Measurements from ENCODE around the gene HDAC10.

- TF ChIP-seq, protein P1, sequence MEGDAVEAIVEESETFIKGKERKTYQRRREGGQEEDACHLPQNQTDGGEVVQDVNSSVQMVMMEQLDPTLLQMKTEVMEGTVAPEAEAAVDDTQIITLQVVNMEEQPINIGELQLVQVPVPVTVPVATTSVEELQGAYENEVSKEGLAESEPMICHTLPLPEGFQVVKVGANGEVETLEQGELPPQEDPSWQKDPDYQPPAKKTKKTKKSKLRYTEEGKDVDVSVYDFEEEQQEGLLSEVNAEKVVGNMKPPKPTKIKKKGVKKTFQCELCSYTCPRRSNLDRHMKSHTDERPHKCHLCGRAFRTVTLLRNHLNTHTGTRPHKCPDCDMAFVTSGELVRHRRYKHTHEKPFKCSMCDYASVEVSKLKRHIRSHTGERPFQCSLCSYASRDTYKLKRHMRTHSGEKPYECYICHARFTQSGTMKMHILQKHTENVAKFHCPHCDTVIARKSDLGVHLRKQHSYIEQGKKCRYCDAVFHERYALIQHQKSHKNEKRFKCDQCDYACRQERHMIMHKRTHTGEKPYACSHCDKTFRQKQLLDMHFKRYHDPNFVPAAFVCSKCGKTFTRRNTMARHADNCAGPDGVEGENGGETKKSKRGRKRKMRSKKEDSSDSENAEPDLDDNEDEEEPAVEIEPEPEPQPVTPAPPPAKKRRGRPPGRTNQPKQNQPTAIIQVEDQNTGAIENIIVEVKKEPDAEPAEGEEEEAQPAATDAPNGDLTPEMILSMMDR (IDR thresholded peaks at IDR 0.05) = no peak
- no peak for TF ChIP-seq SIN3A (IDR thresholded peaks at IDR 0.05; ENCODE audit: borderline replicate concordance, insufficient read depth, low read depth, low read length)
- TF ChIP-seq POLR2AphosphoS5 (IDR thresholded peaks at IDR 0.05; ENCODE audit: low read depth, low read length) = no peak
- no peak for TF ChIP-seq REST (IDR thresholded peaks at IDR 0.05; ENCODE audit: insufficient read depth in 1 of 2, low read depth in 2 of 2, low read length in 1 of 2)
- no peak for TF ChIP-seq TCF7L2 (IDR thresholded peaks at IDR 0.05; ENCODE audit: low read depth, low read length)
Observed at GRCh38 chr22:50211147-50211546, 39.9 kb downstream of the HDAC10 start.
